HepG2 (cell line): ENCODE data around the gene ULK3. TPM values are rescaled to one million over a fixed set of nuclear protein-coding genes. Genes with fewer than 3 reads are reported as not detected.
A peak's percentile ranks its signal among the peaks of the same experiment; 100 is the strongest.

ENCODE experiments used
- ESRRA ChIP-seq: sonication (generic); formaldehyde crosslinking; IDR thresholded peaks from 2 replicates; pipeline ENCODE4 v1.5.1; 2020; ENCODE audit warnings: mild to moderate bottlenecking, low read depth, missing genetic modification reagents
- FLYWCH1 ChIP-seq: sonication (generic); formaldehyde crosslinking; IDR thresholded peaks from 2 replicates; pipeline ENCODE4 v1.8.1; 2023; ENCODE audit warnings: mild to moderate bottlenecking, missing genetic modification reagents
- HES4 ChIP-seq: sonication (generic); formaldehyde crosslinking; IDR thresholded peaks from 2 replicates; pipeline ENCODE4 v1.9.0; 2021; ENCODE audit warnings: mild to moderate bottlenecking, missing genetic modification reagents, borderline replicate concordance
- KDM5B ChIP-seq: sonication (generic); formaldehyde crosslinking; IDR thresholded peaks from 2 replicates; pipeline ENCODE4 v1.4.0; 2020; ENCODE audit warnings: missing genetic modification reagents, mild to moderate bottlenecking, borderline replicate concordance
- KMT2A ChIP-seq: sonication (generic); formaldehyde crosslinking; IDR thresholded peaks from 2 replicates; pipeline ENCODE4 v1.4.0; 2020; ENCODE audit warnings: missing genetic modification reagents
- MATR3 ChIP-seq: sonication (generic); formaldehyde crosslinking; IDR thresholded peaks from 2 replicates; pipeline ENCODE4 v1.4.0; 2020; ENCODE audit warnings: missing genetic modification reagents
- NFAT5 ChIP-seq: sonication (generic); formaldehyde crosslinking; IDR thresholded peaks from 2 replicates; pipeline ENCODE4 v1.4.0; 2020; ENCODE audit warnings: missing genetic modification reagents
- PLRG1 ChIP-seq: fragments of 450-650 bp; conservative IDR thresholded peaks from 2 replicates; pipeline ENCODE4 v1.6.1; 2016
- RBFOX2 ChIP-seq: fragments of 200-400 bp; formaldehyde crosslinking; IDR thresholded peaks from 2 replicates; pipeline ENCODE4 v1.6.1; 2017; ENCODE audit warnings: low read depth, mild to moderate bottlenecking, low read length
- RXRB ChIP-seq: IDR thresholded peaks from 2 replicates; pipeline ENCODE4 v1.6.1; 2016; ENCODE audit warnings: borderline replicate concordance, missing genetic modification reagents, missing compliant biosample characterization
- SALL1 ChIP-seq: sonication (generic); formaldehyde crosslinking; IDR thresholded peaks from 2 replicates; pipeline ENCODE4 v1.8.0; 2022; ENCODE audit warnings: mild to moderate bottlenecking, missing genetic modification reagents
- SNAPC5 ChIP-seq: sonication (generic); formaldehyde crosslinking; IDR thresholded peaks from 2 replicates; pipeline ENCODE4 v1.8.1; 2023; ENCODE audit warnings: mild to moderate bottlenecking, missing genetic modification reagents, borderline replicate concordance
- ZBTB3 ChIP-seq: sonication (generic); formaldehyde crosslinking; IDR thresholded peaks from 2 replicates; pipeline ENCODE4 v1.4.0; 2020; ENCODE audit warnings: low read depth, mild to moderate bottlenecking, moderate library complexity, missing genetic modification reagents, borderline replicate concordance
- ZNF326 ChIP-seq: sonication (generic); formaldehyde crosslinking; IDR thresholded peaks from 2 replicates; pipeline ENCODE4 v1.4.0; 2020; ENCODE audit warnings: missing genetic modification reagents, borderline replicate concordance
- ZNF331 ChIP-seq: sonication (generic); formaldehyde crosslinking; IDR thresholded peaks from 2 replicates; pipeline ENCODE4 v1.4.0; 2020; ENCODE audit warnings: missing genetic modification reagents
- ZNF687 ChIP-seq: sonication (generic); formaldehyde crosslinking; IDR thresholded peaks from 2 replicates; pipeline ENCODE4 v1.5.1; 2020; ENCODE audit warnings: mild to moderate bottlenecking, missing genetic modification reagents, moderate library complexity
- polyA plus RNA-seq, 8 experiments: library from polyadenylated mRNA; depleted of rRNA in 3 of 8; stranded (reverse) in 7 of 8; unstranded in 1 of 8; fragments of >200 nt; fragmentation: Illumina TruSeq in 4 of 8; extraction: Trizol in 4 of 8; gene quantifications; 2 replicates each; pipeline versions ENCODE4 v1.2.1 to v1.2.3, GENCODE V29; 2011 to 2016; ENCODE audit warnings: low read depth in 4 of 8, missing spikeins in 1 of 8, mixed read lengths in 1 of 8; ENCODE audit not compliant: insufficient read depth in 1 of 8
- total RNA-seq, 5 experiments: library from RNA; depleted of rRNA; stranded (reverse); fragments of >200 nt; fragmentation: Illumina TruSeq; extraction: Trizol; gene quantifications; 2 replicates each; pipeline ENCODE4 v1.2.3, GENCODE V29; 2016; ENCODE audit warnings: low read depth in 1 of 5
- TF ChIP-seq, protein P1 (sequence below): sonication (generic); formaldehyde crosslinking; IDR thresholded peaks from 2 replicates; pipeline ENCODE4 v1.5.1; 2020; ENCODE audit warnings: mild to moderate bottlenecking, missing genetic modification reagents

The ULK3 gene
- total and polyA plus RNA-seq, 2 of the 13 experiments (the other 11 are each of a cell fraction or from before 2014, with no cell fraction given), result 15.2 to 23.7 TPM

- 0 out of 2 replicates have a peak, but pooled peaks have one; percentile 47 for TF ChIP-seq NFAT5 (CRISPR knock-in tag)
- TF ChIP-seq ESRRA (CRISPR knock-in tag), result 0 out of 2 replicates have a peak, but pooled peaks have one; percentile 27
- TF ChIP-seq SALL1 (CRISPR knock-in tag), result peak; percentile 70; the same call in 1 of the 2 replicates
- TF ChIP-seq PLRG1, result no peak
- TF ChIP-seq KDM5B, result peak; percentile 85
- no peak for TF ChIP-seq ZNF326 (CRISPR knock-in tag)
- no peak for TF ChIP-seq ZBTB3 (CRISPR knock-in tag)
- TF ChIP-seq ZNF331 (CRISPR knock-in tag), result no peak
- TF ChIP-seq HES4, result no peak
- TF ChIP-seq KMT2A (CRISPR knock-in tag), result peak; percentile 66; the same call in 1 of the 2 replicates
- no peak for TF ChIP-seq FLYWCH1 (CRISPR knock-in tag)
- peak; percentile 93 for TF ChIP-seq RBFOX2
- no peak for TF ChIP-seq MATR3 (CRISPR knock-in tag)
- peak; percentile 76 for TF ChIP-seq ZNF687 (CRISPR knock-in tag)
- TF ChIP-seq SNAPC5 (CRISPR knock-in tag), result no peak
- TF ChIP-seq, protein P1, sequence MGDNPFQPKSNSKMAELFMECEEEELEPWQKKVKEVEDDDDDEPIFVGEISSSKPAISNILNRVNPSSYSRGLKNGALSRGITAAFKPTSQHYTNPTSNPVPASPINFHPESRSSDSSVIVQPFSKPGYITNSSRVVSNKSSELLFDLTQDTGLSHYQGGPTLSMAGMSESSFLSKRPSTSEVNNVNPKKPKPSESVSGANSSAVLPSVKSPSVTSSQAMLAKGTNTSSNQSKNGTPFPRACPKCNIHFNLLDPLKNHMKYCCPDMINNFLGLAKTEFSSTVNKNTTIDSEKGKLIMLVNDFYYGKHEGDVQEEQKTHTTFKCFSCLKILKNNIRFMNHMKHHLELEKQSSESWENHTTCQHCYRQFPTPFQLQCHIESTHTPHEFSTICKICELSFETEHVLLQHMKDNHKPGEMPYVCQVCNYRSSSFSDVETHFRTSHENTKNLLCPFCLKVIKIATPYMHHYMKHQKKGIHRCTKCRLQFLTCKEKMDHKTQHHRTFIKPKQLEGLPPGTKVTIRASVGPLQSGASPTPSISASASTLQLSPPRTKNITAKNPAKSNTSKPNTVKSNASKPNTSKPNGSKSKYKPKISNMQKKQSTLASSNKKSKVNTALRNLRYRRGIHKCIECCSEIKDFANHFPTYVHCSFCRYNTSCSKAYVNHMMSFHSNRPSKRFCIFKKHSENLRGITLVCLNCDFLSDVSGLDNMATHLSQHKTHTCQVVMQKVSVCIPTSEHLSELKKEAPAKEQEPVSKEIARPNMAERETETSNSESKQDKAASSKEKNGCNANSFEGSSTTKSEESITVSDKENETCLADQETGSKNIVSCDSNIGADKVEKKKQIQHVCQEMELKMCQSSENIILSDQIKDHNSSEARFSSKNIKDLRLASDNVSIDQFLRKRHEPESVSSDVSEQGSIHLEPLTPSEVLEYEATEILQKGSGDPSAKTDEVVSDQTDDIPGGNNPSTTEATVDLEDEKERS (CRISPR knock-in tag), result no peak
- TF ChIP-seq RXRB, result no peak
Measured at GRCh38 chr15:74873036-74873755, 30.2 kb upstream of the ULK3 start, which contains the start of gene SCAMP2 (continued).
